Vagina (tissue), 2 donors: ENCODE measurements around the gene ARHGDIG. TPM values are rescaled to one million over a fixed set of nuclear protein-coding genes. Genes with fewer than 3 reads are reported as not detected.

Experiments
- DNase-seq, 2 donors: peaks; one replicate each; pipeline ENCODE4 v3.0.0-alpha.2; 2017; ENCODE audit errors: extremely low spot score in 2 of 2
- H3K27ac ChIP-seq: fragments of 200-600 bp; sonication (generic); one replicate; pipeline ENCODE4 v1.5.1; 2019
- H3K27me3 ChIP-seq: fragments of 200-600 bp; sonication (generic); one replicate; pipeline ENCODE4 v1.5.1; 2019
- H3K36me3 ChIP-seq, 2 donors: fragments of 200-600 bp; sonication (generic); one replicate each; pipeline ENCODE4 v1.5.1; 2017 to 2019
- H3K4me1 ChIP-seq: fragments of 200-600 bp; sonication (generic); one replicate; pipeline ENCODE4 v1.5.1; 2019
- H3K4me3 ChIP-seq, 2 donors: fragments of 200-600 bp; sonication (generic); 1 replicate in 1 of 2; 2 replicates in 1 of 2; pipeline ENCODE4 v1.5.1; 2016 to 2019
- H3K9me3 ChIP-seq: fragments of 200-600 bp; sonication (generic); one replicate; pipeline ENCODE4 v1.5.1; 2019
- POLR2A ChIP-seq, 2 donors: fragments of 450-650 bp; IDR thresholded peaks; one replicate each; pipeline ENCODE4 v1.6.1; 2017; ENCODE audit warnings: antibody characterized with exemption in 2 of 2, mild to moderate bottlenecking in 2 of 2, moderate library complexity in 2 of 2
- POLR2AphosphoS5 ChIP-seq, 2 donors: sonication (generic); formaldehyde crosslinking; IDR thresholded peaks; one replicate each; pipeline ENCODE4 v1.9.0; 2017; ENCODE audit warnings: antibody characterized with exemption in 2 of 2, mild to moderate bottlenecking in 2 of 2, low read depth in 1 of 2; ENCODE audit not compliant: insufficient read depth in 1 of 2
- intact Hi-C: fragments of 100-400 bp; cut with DNase I; formaldehyde crosslinking; loops from one replicate; pipeline ENCODE4 v1.15.1; 2023
- total RNA-seq: library from RNA; depleted of rRNA; stranded (reverse); fragments of >200 nt; gene quantifications from one replicate; pipeline ENCODE4 v1.2.3, GENCODE V29; 2016
- TF ChIP-seq, protein P1 (sequence below), 3 experiments: fragments of 450-650 bp in 2 of 3; fragments of 200-600 bp in 1 of 3; sonication (generic) in 1 of 3; IDR thresholded peaks; one replicate each; pipeline ENCODE4 v1.5.1; 2017 to 2019; ENCODE audit warnings: antibody characterized with exemption in 3 of 3, mild to moderate bottlenecking in 2 of 3, moderate library complexity in 2 of 3

Gene ARHGDIG
- not detected for total RNA-seq

GRCh38 chr16:280552-280951 is at the start of gene ARHGDIG:
TSS of gene ARHGDIG (plus strand) at chr16:280591. CDS start at chr16:280681, 90 bp downstream.
- intact Hi-C loops: no loop called here
- no peak for TF ChIP-seq POLR2AphosphoS5 (IDR thresholded peaks at IDR 0.05; ENCODE audit: insufficient read depth in 1 of 2, low read depth in 1 of 2)
- TF ChIP-seq POLR2A (IDR thresholded peaks at IDR 0.05): no peak
- TF ChIP-seq, protein P1, sequence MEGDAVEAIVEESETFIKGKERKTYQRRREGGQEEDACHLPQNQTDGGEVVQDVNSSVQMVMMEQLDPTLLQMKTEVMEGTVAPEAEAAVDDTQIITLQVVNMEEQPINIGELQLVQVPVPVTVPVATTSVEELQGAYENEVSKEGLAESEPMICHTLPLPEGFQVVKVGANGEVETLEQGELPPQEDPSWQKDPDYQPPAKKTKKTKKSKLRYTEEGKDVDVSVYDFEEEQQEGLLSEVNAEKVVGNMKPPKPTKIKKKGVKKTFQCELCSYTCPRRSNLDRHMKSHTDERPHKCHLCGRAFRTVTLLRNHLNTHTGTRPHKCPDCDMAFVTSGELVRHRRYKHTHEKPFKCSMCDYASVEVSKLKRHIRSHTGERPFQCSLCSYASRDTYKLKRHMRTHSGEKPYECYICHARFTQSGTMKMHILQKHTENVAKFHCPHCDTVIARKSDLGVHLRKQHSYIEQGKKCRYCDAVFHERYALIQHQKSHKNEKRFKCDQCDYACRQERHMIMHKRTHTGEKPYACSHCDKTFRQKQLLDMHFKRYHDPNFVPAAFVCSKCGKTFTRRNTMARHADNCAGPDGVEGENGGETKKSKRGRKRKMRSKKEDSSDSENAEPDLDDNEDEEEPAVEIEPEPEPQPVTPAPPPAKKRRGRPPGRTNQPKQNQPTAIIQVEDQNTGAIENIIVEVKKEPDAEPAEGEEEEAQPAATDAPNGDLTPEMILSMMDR (IDR thresholded peaks at IDR 0.05): no peak
- H3K4me1 ChIP-seq: peaks cover 22% of the 10 kb centered on the region
- no peaks in the 10 kb centered on the region for H3K27me3 ChIP-seq
- H3K27ac ChIP-seq: no peak within 1 kb of the TSS
- peak within 1 kb of the TSS; percentile 17 to 41 for H3K4me3 ChIP-seq
- H3K9me3 ChIP-seq: no peaks in the 10 kb centered on the region
- H3K36me3 ChIP-seq: no peaks in the 10 kb centered on the region
- no peak for DNase-seq

DNA sequence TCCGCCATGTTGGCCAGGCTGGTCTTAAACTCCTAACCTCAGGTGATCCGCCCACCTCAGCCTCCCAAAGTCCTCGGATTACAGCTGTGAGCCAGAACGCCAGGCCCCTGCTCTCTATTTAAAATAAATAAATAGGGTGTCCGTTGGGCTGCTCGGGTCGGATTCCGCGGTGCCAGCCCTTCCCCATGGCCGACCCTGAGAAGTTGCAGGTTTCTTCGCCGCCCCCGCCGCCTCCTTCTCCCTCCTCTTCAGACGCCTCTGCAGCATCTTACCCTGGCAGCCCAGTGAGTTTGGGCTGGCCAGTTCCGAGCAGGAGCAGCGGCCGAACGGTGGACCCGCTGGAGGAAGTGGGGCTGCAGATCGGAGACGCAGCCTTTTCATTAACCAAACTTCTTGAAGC is 49.4 kb upstream of the ARHGDIG start:
- Histone ChIP-seq H3K27ac (no peak overlapping the region), H3K9me3 (no peaks in the 10 kb centered on the region), H3K27me3 (no peaks in the 10 kb centered on the region), H3K4me3 (no peak overlapping the region), H3K36me3 (peaks cover 0 to 13% of the 10 kb centered on the region in 2 donors), H3K4me1 (peaks cover 32% of the 10 kb centered on the region)
- intact Hi-C loops: no loop called here
- DNase-seq: no peak
- TF ChIP-seq POLR2A (IDR thresholded peaks at IDR 0.05) (no peak), POLR2AphosphoS5 (IDR thresholded peaks at IDR 0.05; ENCODE audit: insufficient read depth in 1 of 2, low read depth in 1 of 2) (no peak)
- TF ChIP-seq, protein P1 (IDR thresholded peaks at IDR 0.05): no peak

- intact Hi-C loops: loop anchor here (2.0 kb wide), 1 partner anchor 118 kb away; the partner anchor contains the start of gene AXIN1
- Histone ChIP-seq H3K27ac (peak within 1 kb of the TSS; percentile 94), H3K27me3 (no peaks in the 10 kb centered on the region), H3K4me1 (peaks cover 13% of the 10 kb centered on the region), H3K4me3 (peak within 1 kb of the TSS; percentile 58 to 89), H3K9me3 (no peaks in the 10 kb centered on the region), H3K36me3 (no peaks in the 10 kb centered on the region)
- peak; percentile 89 to 96 for TF ChIP-seq POLR2A (IDR thresholded peaks at IDR 0.05)
- TF ChIP-seq, protein P1 (IDR thresholded peaks at IDR 0.05): no peak
- TF ChIP-seq POLR2AphosphoS5 (IDR thresholded peaks at IDR 0.05; ENCODE audit: insufficient read depth in 1 of 2, low read depth in 1 of 2): peak; percentile 35 to 84
- peak in 1 of 2 donors; percentile 94 for DNase-seq
Observed at GRCh38 chr16:234468-235305, 45.7 kb upstream of the ARHGDIG start, which contains the start of gene FAM234A. TSS of gene FAM234A (plus strand) at chr16:234821. CDS start at chr16:254414, 19,593 bp downstream.

DNA sequence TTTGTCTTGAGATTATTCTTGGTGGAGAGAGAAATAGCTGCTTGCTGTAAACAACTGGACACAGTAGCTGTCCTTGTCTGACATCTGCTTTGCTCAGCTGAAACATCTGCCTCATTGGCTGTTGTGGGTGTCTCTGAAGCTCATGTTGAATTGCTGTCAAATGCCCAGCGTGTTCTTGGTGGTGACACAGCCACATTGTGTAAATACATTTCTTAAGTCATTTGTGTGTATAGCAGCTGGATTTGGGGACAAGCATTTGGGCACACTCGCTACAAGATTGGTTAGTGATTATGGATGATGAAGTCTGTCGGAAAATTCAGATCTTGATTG is 40.5 kb upstream of the ARHGDIG start:
- no peaks in the 10 kb centered on the region for H3K9me3 ChIP-seq
- peaks cover 22% of the 10 kb centered on the region for H3K4me1 ChIP-seq
- H3K27me3 ChIP-seq: no peaks in the 10 kb centered on the region
- H3K4me3 ChIP-seq: no peak overlapping the region
- no peak for DNase-seq
- TF ChIP-seq, protein P1 (IDR thresholded peaks at IDR 0.05): no peak
- TF ChIP-seq POLR2A (IDR thresholded peaks at IDR 0.05) (no peak), POLR2AphosphoS5 (IDR thresholded peaks at IDR 0.05; ENCODE audit: insufficient read depth in 1 of 2, low read depth in 1 of 2) (no peak)
- intact Hi-C loops: no loop called here
- H3K36me3 ChIP-seq: no peaks in the 10 kb centered on the region
- no peak overlapping the region for H3K27ac ChIP-seq

GRCh38 chr16:240559-240958 is 39.8 kb upstream of the ARHGDIG start:
- TF ChIP-seq, protein P1 (IDR thresholded peaks at IDR 0.05): no peak
- TF ChIP-seq POLR2A (IDR thresholded peaks at IDR 0.05) (no peak), POLR2AphosphoS5 (IDR thresholded peaks at IDR 0.05; ENCODE audit: insufficient read depth in 1 of 2, low read depth in 1 of 2) (no peak)
- Histone ChIP-seq H3K27me3 (no peaks in the 10 kb centered on the region), H3K9me3 (no peaks in the 10 kb centered on the region), H3K27ac (peak overlapping the region; percentile 12), H3K4me1 (peaks cover 17% of the 10 kb centered on the region), H3K36me3 (no peaks in the 10 kb centered on the region), H3K4me3 (no peak overlapping the region)
- intact Hi-C loops: no loop called here
- no peak for DNase-seq
